Tibial nerve (tissue), 4 donors: Measurements from ENCODE around the gene RPP30. TPM values are rescaled to one million over a fixed set of nuclear protein-coding genes. Genes with fewer than 3 reads are reported as not detected.

Experiments used
- DNase-seq, 2 donors: peaks; one replicate each; pipeline ENCODE4 v3.0.0-alpha.2; 2019; ENCODE audit warnings: low spot score in 2 of 2
- H3K27ac ChIP-seq, 4 donors: fragments of 200-600 bp; sonication (generic) in 3 of 4; one replicate each; pipeline ENCODE4 v1.5.1; 2017 to 2019; ENCODE audit warnings: mild to moderate bottlenecking in 1 of 4
- H3K27me3 ChIP-seq, 2 donors: fragments of 200-600 bp; sonication (generic) in 1 of 2; one replicate each; pipeline versions ENCODE4 v1.5.1 to v1.6.0; 2017 to 2019
- H3K36me3 ChIP-seq, 3 donors: fragments of 200-600 bp; sonication (generic); one replicate each; pipeline ENCODE4 v1.5.1; 2018 to 2019
- H3K4me1 ChIP-seq, 4 donors: fragments of 200-600 bp; sonication (generic) in 3 of 4; one replicate each; pipeline ENCODE4 v1.5.1; 2017 to 2019
- H3K4me3 ChIP-seq, 4 donors: fragments of 200-600 bp; sonication (generic) in 3 of 4; one replicate each; pipeline ENCODE4 v1.5.1; 2017 to 2019; ENCODE audit warnings: mild to moderate bottlenecking in 1 of 4, moderate library complexity in 1 of 4
- H3K9me3 ChIP-seq, 4 donors: fragments of 200-600 bp; sonication (generic) in 3 of 4; one replicate each; pipeline ENCODE4 v1.5.1; 2017 to 2019
- EP300 ChIP-seq, 2 donors: sonication (generic); formaldehyde crosslinking; IDR thresholded peaks; one replicate each; pipeline ENCODE4 v1.6.1; 2017; ENCODE audit warnings: antibody characterized with exemption in 2 of 2, mild to moderate bottlenecking in 1 of 2
- POLR2A ChIP-seq, 2 donors: fragments of 450-650 bp; IDR thresholded peaks; one replicate each; pipeline ENCODE4 v1.6.1; 2017; ENCODE audit warnings: antibody characterized with exemption in 2 of 2, mild to moderate bottlenecking in 2 of 2, moderate library complexity in 2 of 2
- WGBS, 2 donors: methylation state at CpG; one replicate each; pipeline ENCODE4 v1.1.5; 2018; 5-methylcytosine and 5-hydroxymethylcytosine counted together
- total RNA-seq, 4 donors: library from RNA; depleted of rRNA; stranded (reverse); fragments of >200 nt; gene quantifications; one replicate each; pipeline ENCODE4 v1.1.0, GENCODE V29; 2016
- TF ChIP-seq, protein P1 (sequence below), 5 experiments: fragments of 200-600 bp in 3 of 5; fragments of 450-650 bp in 2 of 5; sonication (generic) in 3 of 5; IDR thresholded peaks; one replicate each; pipeline ENCODE4 v1.5.1; 2016 to 2019; ENCODE audit warnings: antibody characterized with exemption in 5 of 5, mild to moderate bottlenecking in 3 of 5, moderate library complexity in 2 of 5

Gene RPP30
- total RNA-seq, 4 donors from 2014 or later: 19.4 to 46.5 (median 35.2) TPM

DNA sequence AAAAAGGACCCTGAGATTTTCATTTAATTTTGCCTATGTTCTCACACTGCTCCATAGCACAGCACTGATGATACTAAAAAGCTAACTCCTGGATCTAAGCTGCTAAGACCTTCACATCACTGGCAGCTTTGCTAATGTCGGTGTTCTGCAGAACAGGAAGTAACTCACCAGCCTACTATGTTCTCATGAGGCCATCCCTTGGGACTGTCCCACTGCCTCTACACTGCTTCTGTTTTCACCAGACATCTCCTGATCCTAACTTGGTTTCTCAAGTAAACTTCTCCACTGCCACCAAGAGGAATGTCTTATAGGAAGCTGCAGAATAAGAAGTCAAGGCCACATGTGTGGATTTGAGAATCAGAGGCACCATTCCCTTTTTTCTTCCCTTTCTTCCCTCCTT lies 29.0 kb upstream of the RPP30 start:
- 58 to 67% methylated on average over 1 of the region's 1 CpG for whole genome bisulfite sequencing, 2 donors
- no peak overlapping the region for H3K4me3 ChIP-seq
- no peaks in the 10 kb centered on the region for H3K9me3 ChIP-seq
- H3K36me3 ChIP-seq: no peaks in the 10 kb centered on the region
- no peaks in the 10 kb centered on the region for H3K4me1 ChIP-seq
- TF ChIP-seq EP300 (IDR thresholded peaks at IDR 0.05) (no peak), POLR2A (IDR thresholded peaks at IDR 0.05) (no peak)
- TF ChIP-seq, protein P1, sequence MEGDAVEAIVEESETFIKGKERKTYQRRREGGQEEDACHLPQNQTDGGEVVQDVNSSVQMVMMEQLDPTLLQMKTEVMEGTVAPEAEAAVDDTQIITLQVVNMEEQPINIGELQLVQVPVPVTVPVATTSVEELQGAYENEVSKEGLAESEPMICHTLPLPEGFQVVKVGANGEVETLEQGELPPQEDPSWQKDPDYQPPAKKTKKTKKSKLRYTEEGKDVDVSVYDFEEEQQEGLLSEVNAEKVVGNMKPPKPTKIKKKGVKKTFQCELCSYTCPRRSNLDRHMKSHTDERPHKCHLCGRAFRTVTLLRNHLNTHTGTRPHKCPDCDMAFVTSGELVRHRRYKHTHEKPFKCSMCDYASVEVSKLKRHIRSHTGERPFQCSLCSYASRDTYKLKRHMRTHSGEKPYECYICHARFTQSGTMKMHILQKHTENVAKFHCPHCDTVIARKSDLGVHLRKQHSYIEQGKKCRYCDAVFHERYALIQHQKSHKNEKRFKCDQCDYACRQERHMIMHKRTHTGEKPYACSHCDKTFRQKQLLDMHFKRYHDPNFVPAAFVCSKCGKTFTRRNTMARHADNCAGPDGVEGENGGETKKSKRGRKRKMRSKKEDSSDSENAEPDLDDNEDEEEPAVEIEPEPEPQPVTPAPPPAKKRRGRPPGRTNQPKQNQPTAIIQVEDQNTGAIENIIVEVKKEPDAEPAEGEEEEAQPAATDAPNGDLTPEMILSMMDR (IDR thresholded peaks at IDR 0.05): no peak
- H3K27ac ChIP-seq: no peak overlapping the region
- no peak for DNase-seq
- no peaks in the 10 kb centered on the region for H3K27me3 ChIP-seq

DNA sequence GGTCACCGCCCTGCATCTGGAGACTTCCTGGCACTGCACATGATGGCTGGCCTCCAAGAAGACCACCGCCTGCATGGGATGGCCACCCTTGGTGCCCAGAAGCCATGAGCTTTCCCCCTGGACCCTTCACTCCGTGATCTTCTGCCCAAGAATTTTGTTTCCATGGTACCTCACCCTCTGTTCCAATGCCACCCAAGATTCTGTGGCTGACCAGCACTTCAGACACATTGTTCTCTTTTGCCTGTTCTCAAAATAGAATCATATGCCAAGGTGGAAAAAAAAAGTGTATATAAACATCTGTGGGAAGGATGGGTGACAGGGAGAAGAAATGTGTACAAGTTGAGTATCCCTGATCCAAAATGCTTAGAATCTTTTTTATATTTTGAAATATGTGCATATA lies 26.0 kb upstream of the RPP30 start:
- TF ChIP-seq POLR2A (IDR thresholded peaks at IDR 0.05) (no peak), EP300 (IDR thresholded peaks at IDR 0.05) (no peak)
- Histone ChIP-seq H3K4me3 (no peak overlapping the region), H3K27me3 (no peaks in the 10 kb centered on the region), H3K9me3 (peaks cover 0 to 12% (median 0%) of the 10 kb centered on the region in 4 donors), H3K27ac (no peak overlapping the region), H3K36me3 (no peaks in the 10 kb centered on the region), H3K4me1 (no peaks in the 10 kb centered on the region)
- WGBS, 2 donors: 81 to 82% methylated on average over 3 of the region's 3 CpGs
- no peak for DNase-seq

DNA sequence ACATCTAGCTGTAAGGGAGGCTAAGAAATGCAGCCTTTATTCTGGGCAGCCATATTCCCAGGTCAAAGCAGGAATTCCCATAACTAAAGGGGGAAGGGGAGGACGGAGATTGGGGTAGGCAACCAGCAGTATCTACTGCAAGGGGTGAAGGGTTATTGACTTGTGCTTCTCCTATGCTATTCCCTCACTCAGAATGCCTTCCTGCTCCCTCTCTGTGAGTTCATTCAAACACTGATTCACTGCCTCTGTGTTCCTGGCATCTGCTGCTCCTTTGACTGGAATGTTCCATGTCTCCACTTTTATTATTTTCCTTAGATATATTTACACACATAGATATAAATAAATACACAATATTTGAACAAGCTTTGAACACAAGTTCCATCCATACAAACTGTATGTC lies 25.0 kb upstream of the RPP30 start:
- no peaks in the 10 kb centered on the region for H3K4me1 ChIP-seq
- H3K4me3 ChIP-seq: no peak overlapping the region
- TF ChIP-seq EP300 (IDR thresholded peaks at IDR 0.05) (no peak), POLR2A (IDR thresholded peaks at IDR 0.05) (no peak)
- TF ChIP-seq, protein P1 (IDR thresholded peaks at IDR 0.05): no peak
- no peaks in the 10 kb centered on the region for H3K27me3 ChIP-seq
- no peak overlapping the region for H3K27ac ChIP-seq
- DNase-seq: no peak
- H3K9me3 ChIP-seq: peaks cover 0 to 22% (median 2%) of the 10 kb centered on the region in 4 donors
- H3K36me3 ChIP-seq: no peaks in the 10 kb centered on the region
- 57 to 70% methylated on average over 1 of the region's 1 CpG for WGBS, 2 donors

GRCh38 chr10:90847436-90847835 lies 24.3 kb upstream of the RPP30 start:
- no peak for TF ChIP-seq POLR2A (IDR thresholded peaks at IDR 0.05)
- no peak for TF ChIP-seq EP300 (IDR thresholded peaks at IDR 0.05)
- TF ChIP-seq, protein P1 (IDR thresholded peaks at IDR 0.05): no peak
- Histone ChIP-seq H3K36me3 (no peaks in the 10 kb centered on the region), H3K9me3 (peaks cover 0 to 23% (median 2%) of the 10 kb centered on the region in 4 donors), H3K4me1 (no peaks in the 10 kb centered on the region), H3K27me3 (no peaks in the 10 kb centered on the region), H3K4me3 (no peak overlapping the region), H3K27ac (no peak overlapping the region)
- DNase-seq: no peak
- 52% methylated on average over 1 of the region's 1 CpG for WGBS, 2 donors

- Histone ChIP-seq H3K27ac (no peak overlapping the region), H3K27me3 (peaks cover 0 to 22% of the 10 kb centered on the region in 2 donors), H3K36me3 (no peaks in the 10 kb centered on the region), H3K4me3 (no peak overlapping the region), H3K9me3 (peaks cover 0 to 23% (median 2%) of the 10 kb centered on the region in 4 donors), H3K4me1 (no peaks in the 10 kb centered on the region)
- WGBS, 2 donors: 78 to 86% methylated on average over 1 of the region's 1 CpG
- DNase-seq: no peak
- TF ChIP-seq EP300 (IDR thresholded peaks at IDR 0.05): no peak
- TF ChIP-seq POLR2A (IDR thresholded peaks at IDR 0.05): no peak
- TF ChIP-seq, protein P1 (IDR thresholded peaks at IDR 0.05): no peak
Observed at GRCh38 chr10:90849956-90850749, 21.6 kb upstream of the RPP30 start.
